Endothelial cell of umbilical vein (primary cell): ENCODE data around the gene PDIA5. TPM values are rescaled to one million over a fixed set of nuclear protein-coding genes. Genes with fewer than 3 reads are reported as not detected.

Experiments
- BruUV-seq: library from RNA; stranded (reverse); fragments of 400-500 nt; replicated peaks from 2 replicates; lab custom pipeline; 2021; lab: Mats Ljungman, UMichigan
- CTCF ChIA-PET: fragments of 300-600, 350-600 bp; sonication (Branson Sonifier 250); formaldehyde crosslinking; loops from one replicate; lab custom pipeline; 2021; ENCODE audit warnings: antibody characterized with exemption, inconsistent platforms; lab: Charles Lee
- POLR2A ChIA-PET: fragments of 300-600, 350-600 bp; sonication (Branson Sonifier 250); formaldehyde crosslinking; loops from one replicate; lab custom pipeline; 2021; ENCODE audit warnings: antibody characterized with exemption, inconsistent platforms; lab: Charles Lee
- DNase-seq: peaks from one replicate; pipeline ENCODE4 v3.0.0-alpha.2; 2011; ENCODE audit warnings: low read depth, low spot score
- FAIRE-seq: peaks from 2 replicates; lab custom pipeline; 2011; peaks lifted over from hg19 to GRCh38; lab: Jason Lieb, UNC
- H2AFZ ChIP-seq: 2 replicates; pipeline ENCODE4 v1.6.0; 2012; ENCODE audit warnings: low read depth, low read length, control low read depth, inconsistent platforms
- H3K27ac ChIP-seq: 2 replicates; pipeline ENCODE4 v1.5.1; 2011; ENCODE audit warnings: low read depth, mild to moderate bottlenecking, control low read depth, low read length, moderate library complexity; ENCODE audit not compliant: insufficient read depth
- H3K27me3 ChIP-seq, 2 experiments: 2 replicates each; pipeline versions ENCODE4 v1.6.0 to v1.6.1; 2011; ENCODE audit warnings: low read length in 2 of 2, mixed read lengths in 1 of 2; ENCODE audit not compliant: control insufficient read depth in 2 of 2, insufficient read depth in 2 of 2
- H3K36me3 ChIP-seq, 2 experiments: 2 replicates in 1 of 2; 3 replicates in 1 of 2; pipeline ENCODE4 v1.5.1; 2011; ENCODE audit warnings: low read length in 2 of 2, mild to moderate bottlenecking in 1 of 2, moderate library complexity in 1 of 2; ENCODE audit not compliant: control insufficient read depth in 2 of 2, insufficient read depth in 2 of 2; ENCODE audit errors: extremely low read depth in 1 of 2
- H3K4me1 ChIP-seq: 3 replicates; pipeline ENCODE4 v1.5.1; 2011; ENCODE audit warnings: mild to moderate bottlenecking, low read length; ENCODE audit not compliant: control insufficient read depth, insufficient read depth; ENCODE audit errors: extremely low read depth
- H3K4me2 ChIP-seq: 2 replicates; pipeline ENCODE4 v1.6.1; 2011; ENCODE audit warnings: low read length, control low read depth, mixed read lengths; ENCODE audit not compliant: insufficient read depth
- H3K4me3 ChIP-seq, 3 experiments: fragments of 200-600 bp in 1 of 3; sonication (generic), shearing (Covaris generic) in 1 of 3; replicated peaks in 1 of 3; 2 replicates each; pipeline ENCODE4 v1.5.1; 2011 to 2016; ENCODE audit warnings: control low read depth in 3 of 3, low read length in 3 of 3, mild to moderate bottlenecking in 2 of 3, inconsistent platforms in 1 of 3, low read depth in 1 of 3, moderate library complexity in 1 of 3; ENCODE audit not compliant: insufficient read depth in 1 of 3
- H3K79me2 ChIP-seq: 2 replicates; pipeline ENCODE4 v1.6.0; 2012; ENCODE audit warnings: low read length, inconsistent platforms; ENCODE audit not compliant: control insufficient read depth, insufficient read depth
- H3K9ac ChIP-seq: replicated peaks from 2 replicates; pipeline ENCODE3; 2011; ENCODE audit warnings: low read length, control low read depth; ENCODE audit not compliant: insufficient read depth; ENCODE audit errors: extremely low read depth
- H3K9me1 ChIP-seq: replicated peaks from 3 replicates; pipeline ENCODE4 v1.6.0; 2011; ENCODE audit warnings: mild to moderate bottlenecking, low read length; ENCODE audit not compliant: control insufficient read depth, insufficient read depth; ENCODE audit errors: extremely low read depth
- H3K9me3 ChIP-seq: replicated peaks from 2 replicates; pipeline ENCODE4 v1.5.1; 2012; ENCODE audit warnings: low read length, inconsistent platforms; ENCODE audit not compliant: control insufficient read depth, insufficient read depth
- H4K20me1 ChIP-seq: replicated peaks from 2 replicates; pipeline ENCODE3; 2011; ENCODE audit warnings: mild to moderate bottlenecking, low read length; ENCODE audit not compliant: control insufficient read depth, insufficient read depth; ENCODE audit errors: extremely low read depth
- CTCF ChIP-seq, 2 donors: IDR thresholded peaks; 1 replicate in 1 of 2; 2 replicates in 1 of 2; pipeline ENCODE4 v1.5.1; 2011; ENCODE audit warnings: low read length in 2 of 2, mild to moderate bottlenecking in 2 of 2, moderate library complexity in 2 of 2, control low read depth in 1 of 2, inconsistent platforms in 1 of 2, low read depth in 1 of 2; ENCODE audit not compliant: insufficient read depth in 1 of 2; ENCODE audit errors: extremely low read depth in 1 of 2
- EZH2 ChIP-seq: IDR thresholded peaks from 2 replicates; pipeline ENCODE4 v1.6.1; 2012; ENCODE audit warnings: borderline replicate concordance, low read depth, mild to moderate bottlenecking, moderate library complexity, low read length, inconsistent platforms; ENCODE audit not compliant: severe bottlenecking
- FOS ChIP-seq: IDR thresholded peaks from 2 replicates; pipeline ENCODE4 v1.6.1; 2011; ENCODE audit warnings: mild to moderate bottlenecking, low read length, moderate library complexity, borderline replicate concordance; ENCODE audit not compliant: insufficient read depth
- GATA2 ChIP-seq: IDR thresholded peaks from 2 replicates; pipeline ENCODE4 v1.7.0; 2011; ENCODE audit warnings: low read depth, mild to moderate bottlenecking, moderate library complexity, mixed read lengths, low read length; ENCODE audit not compliant: insufficient read length, insufficient read depth
- JUN ChIP-seq: IDR thresholded peaks from 2 replicates; pipeline ENCODE4 v1.6.1; 2011; ENCODE audit warnings: borderline replicate concordance, low read depth; ENCODE audit not compliant: insufficient read length, insufficient read depth
- MYC ChIP-seq: IDR thresholded peaks from one replicate; pipeline ENCODE4 v1.6.1; 2011; ENCODE audit warnings: mild to moderate bottlenecking, low read depth, low read length
- POLR2A ChIP-seq: IDR thresholded peaks from 2 replicates; pipeline ENCODE4 v1.6.1; 2012; ENCODE audit warnings: low read depth, mild to moderate bottlenecking, control low read depth, low read length
- POLR2AphosphoS5 ChIP-seq: IDR thresholded peaks from 2 replicates; pipeline ENCODE4 v1.6.1; 2012; ENCODE audit warnings: low read depth, mild to moderate bottlenecking, control low read depth, low read length, moderate library complexity; ENCODE audit not compliant: insufficient read depth
- dilution Hi-C: fragments of 300-500 bp; cut with MboI; formaldehyde crosslinking; loops from one replicate; pipeline ENCODE4 v1.15.0; 2019; ENCODE audit warnings: low sequenced_read_pairs; ENCODE audit not compliant: extremely low pct_ligation_motif_present
- intact Hi-C: fragments of 100-400 bp; cut with micrococcal nuclease; formaldehyde crosslinking; loops from one replicate; pipeline ENCODE4 v1.10.0; 2022
- polyA plus RNA-seq, 4 experiments: library from polyadenylated mRNA; depleted of rRNA in 3 of 4; stranded (reverse) in 3 of 4; unstranded in 1 of 4; fragments of >200 nt; gene quantifications; 2 replicates each; pipeline versions ENCODE4 v1.2.1 to v1.2.3, GENCODE V29; 2011 to 2012; ENCODE audit warnings: missing spikeins in 1 of 4
- total RNA-seq: library from RNA; stranded (reverse); gene quantifications from 2 replicates; pipeline ENCODE4 v1.2.3, GENCODE V29; 2021
- TF ChIP-seq, protein P1 (sequence below): IDR thresholded peaks from 2 replicates; pipeline ENCODE4 v1.6.1; 2011; ENCODE audit not compliant: insufficient read depth, insufficient read length

PDIA5 gene
- total and polyA plus RNA-seq, 2 donors (not counting 3 experiments of a cell fraction or from before 2014, with no cell fraction given), result 55.7 to 85.6 TPM

DNA sequence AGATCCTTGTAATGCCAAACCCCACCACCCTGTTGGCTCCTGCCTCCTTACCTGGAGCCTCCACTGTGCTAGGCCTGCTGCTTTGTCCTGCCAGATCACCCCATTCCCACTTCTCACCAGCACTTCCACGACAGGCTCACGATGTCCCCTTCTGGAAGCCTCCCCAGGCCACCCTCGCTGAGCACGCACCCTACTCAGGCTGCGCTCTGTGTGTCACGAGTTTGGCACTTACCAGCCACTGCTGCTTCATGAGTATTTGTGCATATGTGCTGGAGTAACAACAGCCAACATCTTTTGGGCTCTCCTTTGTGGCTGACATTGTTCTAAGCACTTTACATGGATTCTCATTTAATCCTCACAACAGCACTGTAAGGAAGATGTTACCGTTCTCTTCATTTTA lies 58.1 kb downstream of the PDIA5 start:
- no TSS peak for BruUV-seq
- dilution Hi-C loops (no loop called here), intact Hi-C loops (no loop called here)
- H3K4me3 ChIP-seq, result no peak overlapping the region
- no peaks in the 10 kb centered on the region for H3K9me1 ChIP-seq
- H4K20me1 ChIP-seq, result no peaks in the 10 kb centered on the region
- no peak for TF ChIP-seq POLR2AphosphoS5
- TF ChIP-seq POLR2A, result no peak
- no peak for TF ChIP-seq FOS
- no peak for TF ChIP-seq GATA2
- no peak for TF ChIP-seq EZH2
- no peak for TF ChIP-seq MYC
- TF ChIP-seq, protein P1, sequence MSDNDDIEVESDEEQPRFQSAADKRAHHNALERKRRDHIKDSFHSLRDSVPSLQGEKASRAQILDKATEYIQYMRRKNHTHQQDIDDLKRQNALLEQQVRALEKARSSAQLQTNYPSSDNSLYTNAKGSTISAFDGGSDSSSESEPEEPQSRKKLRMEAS, result no peak
- TF ChIP-seq JUN, result no peak
- no peak for TF ChIP-seq CTCF (IDR thresholded peaks at IDR 0.05; ENCODE audit: extremely low read depth in 1 of 2, insufficient read depth in 1 of 2, low read depth in 1 of 2, low read length in 2 of 2)
- no peaks in the 10 kb centered on the region for H3K79me2 ChIP-seq
- FAIRE-seq (no peak), DNase-seq (no peak)
- peaks cover 8 to 43% of the 10 kb centered on the region in 2 experiments for H3K36me3 ChIP-seq
- peaks cover 12% of the 10 kb centered on the region for H3K4me1 ChIP-seq
- H3K4me2 ChIP-seq, result no peak overlapping the region
- no peak overlapping the region for H3K27ac ChIP-seq
- CTCF ChIA-PET, result no interaction called here
- POLR2A ChIA-PET, result no interaction called here
- no peak overlapping the region for H3K9ac ChIP-seq
- H3K9me3 ChIP-seq, result no peaks in the 10 kb centered on the region
- H2AFZ ChIP-seq, result no peak overlapping the region
- no peaks in the 10 kb centered on the region for H3K27me3 ChIP-seq
